H1 (cell line): ENCODE results near the gene USP7. TPM values are rescaled to one million over a fixed set of nuclear protein-coding genes. Genes with fewer than 3 reads are reported as not detected.

Experiments used
- CTCF ChIA-PET: fragments of 300-600 bp; sonication (Branson Sonifier 250); formaldehyde crosslinking; loops from one replicate; lab custom pipeline; 2021; ENCODE audit not compliant: partially characterized antibody; lab: Charles Lee
- POLR2A ChIA-PET: fragments of 300-600 bp; sonication (Branson Sonifier 250); formaldehyde crosslinking; loops from one replicate; lab custom pipeline; 2021; ENCODE audit warnings: inconsistent platforms; ENCODE audit not compliant: partially characterized antibody; lab: Charles Lee
- DNase-seq, 2 experiments: peaks; one replicate each; pipeline versions ENCODE4 v3.0.0 to v3.0.0-alpha.2; 2010 to 2022; ENCODE audit warnings: low spot score in 2 of 2, low read depth in 1 of 2, mixed read lengths in 1 of 2
- FAIRE-seq: peaks from 2 replicates; lab custom pipeline; 2011; peaks lifted over from hg19 to GRCh38; lab: Jason Lieb, UNC
- H2AFZ ChIP-seq: 2 replicates; pipeline ENCODE4 v1.8.1; 2012; ENCODE audit warnings: low read length, inconsistent platforms
- H2AK5ac ChIP-seq: 2 replicates; pipeline ENCODE4 v1.6.1; 2013; ENCODE audit warnings: low read depth, low read length
- H2BK120ac ChIP-seq: replicated peaks from 2 replicates; pipeline ENCODE3; 2013; ENCODE audit warnings: low read depth, low read length, inconsistent platforms
- H2BK12ac ChIP-seq: 2 replicates; pipeline ENCODE4 v1.6.1; 2013; ENCODE audit warnings: low read depth, low read length
- H2BK15ac ChIP-seq: 2 replicates; pipeline ENCODE4 v1.6.1; 2013; ENCODE audit warnings: low read length
- H2BK20ac ChIP-seq: 2 replicates; pipeline ENCODE4 v1.6.1; 2013; ENCODE audit warnings: low read length
- H2BK5ac ChIP-seq: 2 replicates; pipeline ENCODE4 v1.6.1; 2013; ENCODE audit warnings: low read depth, low read length
- H3K14ac ChIP-seq: 2 replicates; pipeline ENCODE4 v1.6.1; 2013; ENCODE audit warnings: inconsistent platforms; ENCODE audit not compliant: insufficient read length
- H3K18ac ChIP-seq: 2 replicates; pipeline ENCODE4 v1.6.1; 2013; ENCODE audit warnings: low read length; ENCODE audit errors: extremely low read depth
- H3K23ac ChIP-seq: 2 replicates; pipeline ENCODE4 v1.6.1; 2013; ENCODE audit warnings: inconsistent platforms; ENCODE audit not compliant: insufficient read length
- H3K23me2 ChIP-seq: 2 replicates; pipeline ENCODE4 v1.6.1; 2013; ENCODE audit warnings: low read depth, low read length
- H3K27ac ChIP-seq: 2 replicates; pipeline ENCODE4 v1.6.1; 2011; ENCODE audit warnings: low read depth, low read length, inconsistent platforms
- H3K27me3 ChIP-seq, 4 experiments: replicated peaks in 1 of 4; 1 replicate in 1 of 4; 2 replicates in 3 of 4; pipeline versions ENCODE4 v1.6.1 to v1.8.1; 2011 to 2013; ENCODE audit warnings: low read length in 3 of 4, mild to moderate bottlenecking in 3 of 4, inconsistent platforms in 2 of 4, mixed read lengths in 2 of 4, moderate library complexity in 1 of 4; ENCODE audit not compliant: control insufficient read depth in 3 of 4, insufficient read depth in 3 of 4; ENCODE audit errors: extremely low read depth in 1 of 4
- H3K36me3 ChIP-seq, 4 experiments: 2 replicates each; pipeline versions ENCODE4 v1.6.1 to v1.8.1; 2011 to 2013; ENCODE audit warnings: mild to moderate bottlenecking in 4 of 4, low read length in 3 of 4, moderate library complexity in 2 of 4, control low read depth in 1 of 4, inconsistent platforms in 1 of 4; ENCODE audit not compliant: insufficient read depth in 4 of 4, control insufficient read depth in 2 of 4
- H3K4ac ChIP-seq: replicated peaks from 2 replicates; pipeline ENCODE3; 2013; ENCODE audit warnings: low read length, low read depth, mixed read lengths, inconsistent platforms; ENCODE audit not compliant: insufficient read length
- H3K4me1 ChIP-seq, 4 experiments: replicated peaks in 1 of 4; 1 replicate in 1 of 4; 2 replicates in 3 of 4; pipeline versions ENCODE4 v1.6.1 to v1.8.1; 2011 to 2013; ENCODE audit warnings: low read length in 3 of 4, inconsistent platforms in 2 of 4, mixed read lengths in 1 of 4; ENCODE audit not compliant: insufficient read depth in 4 of 4, control insufficient read depth in 3 of 4
- H3K4me2 ChIP-seq, 2 experiments: 2 replicates each; pipeline versions ENCODE4 v1.6.1 to v1.8.1; 2011 to 2013; ENCODE audit warnings: low read depth in 2 of 2, low read length in 2 of 2, control low read depth in 1 of 2, inconsistent platforms in 1 of 2, mild to moderate bottlenecking in 1 of 2; ENCODE audit not compliant: insufficient read depth in 1 of 2
- H3K4me3 ChIP-seq, 4 experiments: fragments of 200-600, 300-600 bp in 1 of 4; sonication (generic), shearing (Covaris generic), sonication (Bioruptor Twin) in 1 of 4; 2 replicates each; pipeline versions ENCODE4 v1.5.1 to v1.8.1; 2011 to 2016; ENCODE audit warnings: low read length in 4 of 4, low read depth in 3 of 4, control low read depth in 2 of 4, inconsistent platforms in 2 of 4, mild to moderate bottlenecking in 2 of 4, mixed read lengths in 1 of 4, moderate library complexity in 1 of 4; ENCODE audit not compliant: insufficient read depth in 2 of 4; ENCODE audit errors: extremely low read depth in 1 of 4
- H3K56ac ChIP-seq: replicated peaks from 2 replicates; pipeline ENCODE3; 2013; ENCODE audit warnings: low read depth, mild to moderate bottlenecking, mixed read lengths, low read length, inconsistent platforms; ENCODE audit not compliant: insufficient read length
- H3K79me1 ChIP-seq: 2 replicates; pipeline ENCODE4 v1.6.1; 2013; ENCODE audit warnings: low read depth, low read length, control low read depth
- H3K79me2 ChIP-seq, 2 experiments: 2 replicates each; pipeline versions ENCODE4 v1.6.1 to v1.8.1; 2012 to 2013; ENCODE audit warnings: low read length in 2 of 2, mild to moderate bottlenecking in 2 of 2, inconsistent platforms in 1 of 2; ENCODE audit not compliant: insufficient read depth in 2 of 2, control insufficient read depth in 1 of 2
- H3K9ac ChIP-seq, 4 experiments: replicated peaks in 1 of 4; 1 replicate in 1 of 4; 2 replicates in 3 of 4; pipeline versions ENCODE4 v1.6.1 to v1.8.1; 2011 to 2013; ENCODE audit warnings: low read depth in 3 of 4, low read length in 3 of 4, control low read depth in 2 of 4, mild to moderate bottlenecking in 2 of 4, moderate library complexity in 2 of 4, inconsistent platforms in 1 of 4; ENCODE audit errors: extremely low read depth in 1 of 4
- H3K9me3 ChIP-seq, 2 experiments: 2 replicates each; pipeline versions ENCODE4 v1.6.1 to v1.8.1; 2012 to 2013; ENCODE audit warnings: mild to moderate bottlenecking in 2 of 2, moderate library complexity in 2 of 2, control low read depth in 1 of 2, inconsistent platforms in 1 of 2, low read depth in 1 of 2, low read length in 1 of 2, mixed read lengths in 1 of 2; ENCODE audit not compliant: insufficient read depth in 2 of 2
- H4K20me1 ChIP-seq, 2 experiments: replicated peaks in 1 of 2; 2 replicates each; pipeline versions ENCODE3 to v1.8.1; 2011 to 2013; ENCODE audit warnings: inconsistent platforms in 2 of 2, low read length in 2 of 2, mild to moderate bottlenecking in 1 of 2; ENCODE audit not compliant: insufficient read depth in 2 of 2, control insufficient read depth in 1 of 2
- H4K5ac ChIP-seq: 2 replicates; pipeline ENCODE4 v1.6.1; 2013; ENCODE audit warnings: low read length, low read depth, mixed read lengths, inconsistent platforms; ENCODE audit not compliant: insufficient read length
- H4K8ac ChIP-seq: 2 replicates; pipeline ENCODE4 v1.8.0; 2013; ENCODE audit warnings: mild to moderate bottlenecking, moderate library complexity, low read length, inconsistent platforms; ENCODE audit not compliant: insufficient read depth; ENCODE audit errors: extremely low read depth
- H4K91ac ChIP-seq: replicated peaks from 2 replicates; pipeline ENCODE3; 2013; ENCODE audit warnings: low read length, mixed read lengths, inconsistent platforms; ENCODE audit not compliant: insufficient read length
- CTCF ChIP-seq, 3 experiments: IDR thresholded peaks; 1 replicate in 2 of 3; 2 replicates in 1 of 3; pipeline versions ENCODE4 v1.5.1 to v1.6.1; 2011; ENCODE audit warnings: low read length in 3 of 3, mild to moderate bottlenecking in 3 of 3, inconsistent platforms in 2 of 3, low read depth in 1 of 3, moderate library complexity in 1 of 3; ENCODE audit not compliant: insufficient read depth in 1 of 3; ENCODE audit errors: control extremely low read depth in 1 of 3
- EGR1 ChIP-seq: IDR thresholded peaks from 2 replicates; pipeline ENCODE4 v1.6.1; 2011; ENCODE audit warnings: low read depth, low read length, borderline replicate concordance
- GABPA ChIP-seq: IDR thresholded peaks from 2 replicates; pipeline ENCODE4 v1.6.1; 2011; ENCODE audit warnings: mild to moderate bottlenecking, low read length, moderate library complexity, borderline replicate concordance; ENCODE audit not compliant: insufficient read depth
- MAFK ChIP-seq: IDR thresholded peaks from 2 replicates; pipeline ENCODE4 v1.6.1; 2012; ENCODE audit warnings: low read depth, mild to moderate bottlenecking, improper control_type of control experiment, low read length
- NANOG ChIP-seq: IDR thresholded peaks from 2 replicates; pipeline ENCODE4 v1.6.1; 2011; ENCODE audit warnings: low read length, low read depth, mild to moderate bottlenecking, inconsistent platforms; ENCODE audit not compliant: insufficient read depth, poor library complexity, severe bottlenecking
- SP2 ChIP-seq: IDR thresholded peaks from 2 replicates; pipeline ENCODE4 v1.6.1; 2012; ENCODE audit warnings: mild to moderate bottlenecking, low read length, inconsistent platforms
- SP4 ChIP-seq: IDR thresholded peaks from 2 replicates; pipeline ENCODE4 v1.6.1; 2012; ENCODE audit warnings: low read length, inconsistent platforms
- TAF1 ChIP-seq: IDR thresholded peaks from 2 replicates; pipeline ENCODE4 v1.6.1; 2011; ENCODE audit warnings: mild to moderate bottlenecking, low read depth, low read length
- YY1 ChIP-seq: IDR thresholded peaks from 2 replicates; pipeline ENCODE4 v1.6.1; 2011; ENCODE audit warnings: low read depth, mild to moderate bottlenecking, low read length
- WGBS, 2 experiments: shearing (Covaris generic) in 1 of 2; methylation state at CpG; one replicate each; pipeline versions ENCODE4 v1.1.6 to v1.1.7; 2013 to 2015; ENCODE audit warnings: low lambda C conversion rate in 2 of 2, mixed read lengths in 2 of 2, inconsistent platforms in 1 of 2, low coverage in 1 of 2, missing lambda C conversion rate in 1 of 2; ENCODE audit not compliant: insufficient replicate concordance in 2 of 2, insufficient coverage in 1 of 2, insufficient read length in 1 of 2; ENCODE audit errors: extremely low coverage in 1 of 2, missing lambda C conversion rate in 1 of 2; 5-methylcytosine and 5-hydroxymethylcytosine counted together
- polyA plus RNA-seq, 7 experiments: library from polyadenylated mRNA; depleted of rRNA in 3 of 7; stranded (reverse) in 5 of 7; unstranded in 2 of 7; fragments of >200 nt in 5 of 7; fragments of 200-250 nt in 2 of 7; gene quantifications; 1 replicate in 5 of 7; 2 replicates in 1 of 7; 4 replicates in 1 of 7; pipeline versions ENCODE4 v1.2.1 to v1.2.3, GENCODE V29; 2011 to 2013; ENCODE audit warnings: missing spikeins in 2 of 7, mixed read lengths in 2 of 7
- total RNA-seq: library from RNA; stranded (reverse); fragmentation: NEBNext Ultra II Directional; extraction: Animal tissue kit (Norgen Biotek cat#: 25700); gene quantifications from 2 replicates; pipeline ENCODE4 v1.2.1, GENCODE V29; 2021
- TF ChIP-seq, protein P1 (sequence below): IDR thresholded peaks from 2 replicates; pipeline ENCODE4 v1.6.1; 2011; ENCODE audit warnings: low read length, improper control_type of control experiment

Gene USP7
- total and polyA plus RNA-seq, 2 of the 8 experiments (the other 6 are each of a cell fraction or from before 2014, with no cell fraction given): 21.3 to 211 TPM

DNA sequence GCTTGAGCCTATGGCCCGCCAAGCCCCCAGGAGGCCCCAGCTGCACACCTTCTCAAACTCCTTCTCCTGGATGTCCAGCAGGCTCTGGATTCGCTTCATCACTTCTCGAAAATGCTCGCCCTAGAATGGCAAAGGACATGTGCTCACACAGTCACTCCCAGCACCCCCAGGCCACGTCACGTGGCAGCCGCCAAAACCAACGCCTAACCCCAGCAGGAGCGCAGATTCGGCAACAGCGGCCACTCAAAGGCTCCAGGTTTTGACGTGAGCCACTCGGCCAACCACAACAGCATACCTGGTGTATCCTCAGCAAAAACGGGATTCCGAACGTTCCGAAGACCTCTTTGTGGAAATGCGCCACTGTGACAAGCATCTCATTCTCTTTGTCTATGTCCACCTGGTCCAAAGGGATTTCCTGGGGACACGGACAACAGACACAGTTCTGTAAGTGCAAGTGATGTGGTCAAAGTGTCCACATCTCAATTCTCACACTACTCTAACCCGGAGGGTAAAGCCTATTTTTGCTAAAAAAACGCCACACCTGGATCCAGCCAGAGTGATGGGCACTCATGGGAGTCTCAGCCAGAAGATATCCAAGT is 68.9 kb downstream of the USP7 start:
- H2BK15ac ChIP-seq: no peak overlapping the region
- H3K79me2 ChIP-seq: no peaks in the 10 kb centered on the region
- H3K23ac ChIP-seq: no peak overlapping the region
- no peak overlapping the region for H4K91ac ChIP-seq
- no peak overlapping the region for H3K4ac ChIP-seq
- no peak overlapping the region for H3K4me2 ChIP-seq
- no peak overlapping the region for H2AK5ac ChIP-seq
- no peak overlapping the region for H2BK12ac ChIP-seq
- no peak overlapping the region for H2BK20ac ChIP-seq
- CTCF ChIA-PET: interaction anchor here (0.6 to 1.2 kb wide), 7 partner anchors 14 to 318 kb away, joined by 3 to 5 read pairs (median 3); no protein-coding TSS in a partner anchor
- no peak overlapping the region for H2AFZ ChIP-seq
- no peak overlapping the region for H2BK5ac ChIP-seq
- DNase-seq (no peak), FAIRE-seq (no peak)
- no peaks in the 10 kb centered on the region; a peak in 2 of 7 replicates for H3K4me1 ChIP-seq
- no peaks in the 10 kb centered on the region for H3K79me1 ChIP-seq
- H3K4me3 ChIP-seq: no peak overlapping the region
- H3K27me3 ChIP-seq: no peaks in the 10 kb centered on the region
- POLR2A ChIA-PET: interaction anchor here (0.7 to 0.8 kb wide), 2 partner anchors 25 to 336 kb away, joined by 3 to 6 read pairs; no protein-coding TSS in a partner anchor
- H3K18ac ChIP-seq: no peak overlapping the region
- peaks cover 0 to 9% of the 10 kb centered on the region in 2 experiments for H4K20me1 ChIP-seq
- no peaks in the 10 kb centered on the region for H3K23me2 ChIP-seq
- no peak overlapping the region for H3K27ac ChIP-seq
- no peak overlapping the region for H3K56ac ChIP-seq
- H4K8ac ChIP-seq: no peak overlapping the region
- no peak overlapping the region for H4K5ac ChIP-seq
- no peak overlapping the region for H2BK120ac ChIP-seq
- H3K9ac ChIP-seq: no peak overlapping the region
- 94% methylated on average over 21 of the region's 21 CpGs; no CpG with 5 or more reads in 1 of the 2 experiments for WGBS, 2 experiments
- no peaks in the 10 kb centered on the region for H3K9me3 ChIP-seq
- H3K36me3 ChIP-seq: peaks cover 54 to 89% (median 69%) of the 10 kb centered on the region in 4 experiments
- no peak overlapping the region for H3K14ac ChIP-seq
- TF ChIP-seq SP2 (no peak), NANOG (no peak), YY1 (no peak), EGR1 (no peak), GABPA (no peak), CTCF (IDR thresholded peaks at IDR 0.05; ENCODE audit: control extremely low read depth in 1 of 3, insufficient read depth in 1 of 3, low read depth in 1 of 3, low read length in 3 of 3) (no peak), TAF1 (no peak), MAFK (no peak), SP4 (no peak)
- TF ChIP-seq, protein P1, sequence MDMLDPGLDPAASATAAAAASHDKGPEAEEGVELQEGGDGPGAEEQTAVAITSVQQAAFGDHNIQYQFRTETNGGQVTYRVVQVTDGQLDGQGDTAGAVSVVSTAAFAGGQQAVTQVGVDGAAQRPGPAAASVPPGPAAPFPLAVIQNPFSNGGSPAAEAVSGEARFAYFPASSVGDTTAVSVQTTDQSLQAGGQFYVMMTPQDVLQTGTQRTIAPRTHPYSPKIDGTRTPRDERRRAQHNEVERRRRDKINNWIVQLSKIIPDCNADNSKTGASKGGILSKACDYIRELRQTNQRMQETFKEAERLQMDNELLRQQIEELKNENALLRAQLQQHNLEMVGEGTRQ: no peak
